ENCODE data around the gene CREBRF. TPM values are rescaled to one million over a fixed set of nuclear protein-coding genes. Genes with fewer than 3 reads are reported as not detected.

Gene CREBRF
- total and polyA plus RNA-seq, 2 of the 8 experiments (the other 6 are each of a cell fraction or from before 2014, with no cell fraction given), result 1.2 to 4.7 TPM

- peak; percentile 61; the same call in 1 of the 2 replicates for TF ChIP-seq SP1 (IDR thresholded peaks at IDR 0.05; ENCODE audit: low read depth, low read length)
- TF ChIP-seq HDAC2 (IDR thresholded peaks at IDR 0.05; ENCODE audit: borderline replicate concordance in 1 of 2, low read depth in 2 of 2, low read length in 2 of 2), result no peak
- no peak for TF ChIP-seq EP300 (IDR thresholded peaks at IDR 0.05; ENCODE audit: borderline replicate concordance in 1 of 2, low read depth in 2 of 2, low read length in 2 of 2)
- peak; percentile 15; the same call in 1 of the 2 replicates for TF ChIP-seq E2F6 (IDR thresholded peaks at IDR 0.05)
- no peak for TF ChIP-seq RXRA (IDR thresholded peaks at IDR 0.05; ENCODE audit: insufficient read depth, low read depth, low read length)
- TF ChIP-seq RFX5 (IDR thresholded peaks at IDR 0.05; ENCODE audit: borderline replicate concordance, low read depth, low read length), result no peak
- no peak for TF ChIP-seq CTCF (IDR thresholded peaks at IDR 0.05; ENCODE audit: control extremely low read depth in 1 of 3, insufficient read depth in 1 of 3, low read depth in 1 of 3, low read length in 3 of 3)
- no peak for TF ChIP-seq JUN (IDR thresholded peaks at IDR 0.05; ENCODE audit: low read depth, low read length)
- no peak for TF ChIP-seq GTF2F1 (IDR thresholded peaks at IDR 0.05; ENCODE audit: borderline replicate concordance, low read depth, low read length)
- TF ChIP-seq KDM5A (IDR thresholded peaks at IDR 0.05; ENCODE audit: low read length), result no peak
- no peak for TF ChIP-seq BCL11A (IDR thresholded peaks at IDR 0.05; ENCODE audit: low read depth in 2 of 2, low read length in 2 of 2)
- TF ChIP-seq SIN3A (conservative IDR thresholded peaks at IDR 0.05 in 1 of 2, IDR thresholded peaks at IDR 0.05 in 1 of 2; ENCODE audit: low read depth in 1 of 2, low read length in 2 of 2), result peak; percentile 65 to 96; a peak in 2 of 4 replicates
- TF ChIP-seq CBX8 (IDR thresholded peaks at IDR 0.05; ENCODE audit: borderline replicate concordance, low read depth, low read length), result no peak
- TF ChIP-seq CREB1 (IDR thresholded peaks at IDR 0.05), result no peak
- no peak for TF ChIP-seq CTBP2 (IDR thresholded peaks at IDR 0.05; ENCODE audit: borderline replicate concordance, insufficient read depth, insufficient read length, low read length)
- no peak for TF ChIP-seq SRF (IDR thresholded peaks at IDR 0.05; ENCODE audit: low read depth, low read length)
- TF ChIP-seq YY1 (IDR thresholded peaks at IDR 0.05; ENCODE audit: low read depth, low read length), result no peak
- 0 out of 2 replicates have a peak, but pooled peaks have one; percentile 16 for TF ChIP-seq BACH1 (IDR thresholded peaks at IDR 0.05; ENCODE audit: low read length)
- no peak for TF ChIP-seq NANOG (IDR thresholded peaks at IDR 0.05; ENCODE audit: insufficient read depth, low read depth, low read length, poor library complexity, severe bottlenecking)
- no peak for TF ChIP-seq TAF7 (optimal IDR thresholded peaks at IDR 0.05; ENCODE audit: borderline replicate concordance, low read depth, low read length)
These were observed at the start of gene CREBRF (continued) for GRCh38 chr5:173055983-173056782.

Data from H1 (cell line).